CD4-positive, alpha-beta T cell (primary cell): ENCODE data around the gene LRCH2. TPM values are rescaled to one million over a fixed set of nuclear protein-coding genes. Genes with fewer than 3 reads are reported as not detected.
"Not testable (repeated sequence)": the region's sequence is repeated elsewhere in the genome, so short reads cannot be mapped to it uniquely, and the experiment has no call there.

Experiments
- ATAC-seq: fragments of 200-7000 bp; cut with Tn5 transposase; one replicate; pipeline ENCODE4 v1.10.0; 2022; ENCODE audit warnings: mild to moderate bottlenecking; ENCODE audit not compliant: poor library complexity
- CTCF ChIA-PET: fragments of 350-600 bp; sonication (Branson Sonifier 250); formaldehyde crosslinking; loops from one replicate; lab custom pipeline; 2021; ENCODE audit warnings: antibody characterized with exemption, inconsistent platforms; lab: Charles Lee
- POLR2A ChIA-PET: fragments of 350-600 bp; sonication (Branson Sonifier 250); formaldehyde crosslinking; loops from one replicate; lab custom pipeline; 2021; ENCODE audit warnings: antibody characterized with exemption, inconsistent platforms; lab: Charles Lee
- DNase-seq, 14 experiments: peaks; one replicate each; pipeline ENCODE4 v3.0.0-alpha.2; 2013 to 2020; ENCODE audit warnings: mixed read lengths in 2 of 14
- H3K27ac ChIP-seq, 2 donors: one replicate each; pipeline versions ENCODE4 v1.5.1 to v1.7.0; 2013; ENCODE audit warnings: low read length in 2 of 2, low read depth in 1 of 2, mild to moderate bottlenecking in 1 of 2
- H3K27me3 ChIP-seq, 2 experiments: 1 replicate in 1 of 2; 2 replicates in 1 of 2; pipeline versions ENCODE4 v1.6.1 to v1.7.0; 2013; ENCODE audit warnings: low read length in 2 of 2, control low read depth in 1 of 2, mild to moderate bottlenecking in 1 of 2, moderate library complexity in 1 of 2; ENCODE audit not compliant: insufficient read depth in 2 of 2, control insufficient read depth in 1 of 2
- H3K36me3 ChIP-seq: one replicate; pipeline ENCODE4 v1.6.1; 2013; ENCODE audit warnings: low read length, control low read depth; ENCODE audit not compliant: insufficient read depth
- H3K4me1 ChIP-seq: one replicate; pipeline ENCODE4 v1.6.1; 2013; ENCODE audit warnings: low read length, control low read depth; ENCODE audit not compliant: insufficient read depth
- H3K4me3 ChIP-seq: one replicate; pipeline ENCODE4 v1.5.1; 2013; ENCODE audit warnings: mild to moderate bottlenecking, low read length, moderate library complexity
- H3K9me3 ChIP-seq, 2 experiments: 1 replicate in 1 of 2; 2 replicates in 1 of 2; pipeline versions ENCODE4 v1.6.1 to v1.7.0; 2013; ENCODE audit warnings: low read length in 2 of 2, mild to moderate bottlenecking in 2 of 2, control low read depth in 1 of 2, moderate library complexity in 1 of 2; ENCODE audit not compliant: control insufficient read depth in 1 of 2, insufficient read depth in 1 of 2
- H3K27ac Mint-ChIP-seq: one replicate; pipeline ENCODE4 v1.8.0; 2020; ENCODE audit warnings: mixed read lengths
- H3K27me3 Mint-ChIP-seq: one replicate; pipeline ENCODE4 v1.8.0; 2021; ENCODE audit warnings: mixed read lengths
- H3K36me3 Mint-ChIP-seq: one replicate; pipeline ENCODE4 v1.8.0; 2021; ENCODE audit warnings: low read depth, mixed read lengths
- H3K4me1 Mint-ChIP-seq: one replicate; pipeline ENCODE4 v1.8.0; 2021; ENCODE audit warnings: low read depth, mixed read lengths
- H3K4me3 Mint-ChIP-seq: one replicate; pipeline ENCODE4 v1.8.0; 2020; ENCODE audit warnings: mild to moderate bottlenecking, mixed read lengths
- H3K9me3 Mint-ChIP-seq: one replicate; pipeline ENCODE4 v1.8.0; 2020; ENCODE audit warnings: mixed read lengths
- CTCF ChIP-seq: fragments of 200-600 bp; IDR thresholded peaks from one replicate; pipeline ENCODE4 v1.8.0; 2022; ENCODE audit warnings: antibody characterized with exemption, mild to moderate bottlenecking
- intact Hi-C, 2 experiments: fragments of 100-400 bp; cut with DNase I in 1 of 2; cut with micrococcal nuclease in 1 of 2; formaldehyde crosslinking; loops; one replicate each; pipeline versions ENCODE4 v1.15.1 to v1.9.0; 2023 to 2025; cut with DNase I, micrococcal nuclease
- total RNA-seq, 174 experiments: library from RNA in 2 of 174; stranded (reverse) in 2 of 174; gene quantifications; one replicate each; pipeline ENCODE4 v1.2.3 and lab custom pipeline; 2021 to 2026

LRCH2 gene
- total RNA-seq, 2 experiments from 2014 or later = not detected

- no peak overlapping the region for H3K4me3 Mint-ChIP-seq
- H3K27me3 Mint-ChIP-seq = peaks cover 32% of the 10 kb centered on the region
- Histone ChIP-seq H3K27me3 (peaks cover 0 to 3% of the 10 kb centered on the region in 2 experiments), H3K9me3 (peaks cover 0 to 4% of the 10 kb centered on the region in 2 experiments), H3K36me3 (no peaks in the 10 kb centered on the region), H3K27ac (no peak overlapping the region), H3K4me1 (no peaks in the 10 kb centered on the region), H3K4me3 (no peak overlapping the region)
- no peak overlapping the region for H3K27ac Mint-ChIP-seq
- ChIA-PET POLR2A (no interaction called here), CTCF (no interaction called here)
- intact Hi-C loops = no loop called here
- peaks cover 6% of the 10 kb centered on the region for H3K4me1 Mint-ChIP-seq
- no peaks in the 10 kb centered on the region for H3K9me3 Mint-ChIP-seq
- DNase-seq = no peak
- TF ChIP-seq CTCF = no peak
- ATAC-seq = no peak
- H3K36me3 Mint-ChIP-seq = no peaks in the 10 kb centered on the region
Observed at GRCh38 chrX:115229337-115230003, 4.4 kb downstream of the LRCH2 start.

- no peak for DNase-seq
- H3K9me3 ChIP-seq = no peaks in the 10 kb centered on the region
- ChIA-PET CTCF (no interaction called here), POLR2A (no interaction called here)
- H3K36me3 Mint-ChIP-seq = no peaks in the 10 kb centered on the region
- peaks cover 14% of the 10 kb centered on the region for H3K27me3 Mint-ChIP-seq
- H3K4me3 Mint-ChIP-seq = no peak overlapping the region
- no peak overlapping the region for H3K27ac Mint-ChIP-seq
- H3K27me3 ChIP-seq = no peaks in the 10 kb centered on the region
- ATAC-seq = no peak
- TF ChIP-seq CTCF = no peak
- H3K4me1 Mint-ChIP-seq = no peaks in the 10 kb centered on the region
- H3K4me3 ChIP-seq = no peak overlapping the region
- no peaks in the 10 kb centered on the region for H3K9me3 Mint-ChIP-seq
- intact Hi-C loops = no loop called here
- no peak overlapping the region for H3K27ac ChIP-seq
- no peaks in the 10 kb centered on the region for H3K36me3 ChIP-seq
- H3K4me1 ChIP-seq = no peaks in the 10 kb centered on the region
Observed at GRCh38 chrX:115226929-115227328, 7.0 kb downstream of the LRCH2 start.

DNA sequence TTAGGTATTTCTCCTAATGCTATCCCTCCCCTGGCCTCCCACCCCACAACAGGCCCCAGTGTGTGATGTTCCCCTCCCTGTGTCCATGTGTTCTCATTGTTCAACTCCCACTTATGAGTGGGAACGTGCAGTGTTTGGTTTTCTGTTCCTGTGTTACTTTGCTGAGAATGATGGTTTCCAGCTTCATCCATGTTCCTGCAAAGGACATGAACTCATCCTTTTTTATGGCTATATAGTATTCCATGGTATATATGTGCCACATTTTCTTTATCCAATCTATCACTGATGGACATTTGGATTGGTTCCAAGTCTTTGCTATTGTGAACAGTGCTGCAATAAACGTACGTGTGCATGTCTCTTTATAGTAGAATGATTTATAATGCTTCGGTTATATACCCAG lies 16.6 kb downstream of the LRCH2 start:
- H3K27me3 ChIP-seq, H3K9me3 ChIP-seq, H3K4me3 Mint-ChIP-seq, DNase-seq, H3K27me3 Mint-ChIP-seq, H3K9me3 Mint-ChIP-seq, H3K27ac ChIP-seq, H3K36me3 ChIP-seq, H3K27ac Mint-ChIP-seq, intact Hi-C loops, H3K36me3 Mint-ChIP-seq, CTCF ChIA-PET, H3K4me1 Mint-ChIP-seq, H3K4me1 ChIP-seq, ATAC-seq, POLR2A ChIA-PET, H3K4me3 ChIP-seq: not testable (repeated sequence)

GRCh38 chrX:115214605-115215004 lies 19.3 kb downstream of the LRCH2 start:
- Histone ChIP-seq H3K4me1 (no peaks in the 10 kb centered on the region), H3K27ac (no peak overlapping the region), H3K9me3 (no peaks in the 10 kb centered on the region), H3K36me3 (no peaks in the 10 kb centered on the region), H3K4me3 (no peak overlapping the region), H3K27me3 (no peaks in the 10 kb centered on the region)
- POLR2A ChIA-PET = no interaction called here
- Mint-ChIP-seq H3K36me3 (no peaks in the 10 kb centered on the region), H3K9me3 (no peaks in the 10 kb centered on the region), H3K27me3 (no peaks in the 10 kb centered on the region), H3K27ac (no peak overlapping the region), H3K4me1 (no peaks in the 10 kb centered on the region), H3K4me3 (no peak overlapping the region)
- ATAC-seq (no peak), DNase-seq (no peak)
- CTCF ChIA-PET = no interaction called here
- intact Hi-C loops = no loop called here
- TF ChIP-seq CTCF = no peak
